DOHH2 (cell line): ENCODE data around the gene EVL.

Source experiments
- CTCF ChIP-seq: fragments of 200-600 bp; sonication (generic); IDR thresholded peaks from one replicate; pipeline ENCODE4 v1.5.1; 2014; ENCODE audit warnings: antibody characterized with exemption, mild to moderate bottlenecking, low read depth, low read length; ENCODE audit not compliant: poor library complexity, severe bottlenecking
- EZH2phosphoT487 ChIP-seq: fragments of 200-600 bp; sonication (generic); IDR thresholded peaks from 2 replicates; pipeline ENCODE4 v1.6.1; 2017; ENCODE audit warnings: borderline replicate concordance, mild to moderate bottlenecking, antibody characterized with exemption, low read length, moderate library complexity, mixed read lengths

- TF ChIP-seq CTCF, result no peak
- TF ChIP-seq EZH2phosphoT487, result no peak
Measured at GRCh38 chr14:100141098-100141497, 75.9 kb downstream of the EVL start.
